Measurements from ENCODE around the gene FNDC3B.

GRCh38 chr3:172320468-172320867, 281.1 kb downstream of the FNDC3B start:
- TF ChIP-seq CTCF (IDR thresholded peaks at IDR 0.05; ENCODE audit: low read length), result no peak
- no peak for TF ChIP-seq EZH2 (IDR thresholded peaks at IDR 0.05; ENCODE audit: borderline replicate concordance, low read length)

All from OCI-LY1 (cell line).